Embryonic facial prominence (tissue), 1 donor: ENCODE measurements around the gene PRR12.

Experiments used
- DNase-seq: peaks from one replicate; pipeline ENCODE4 v3.0.0-alpha.2; 2016; ENCODE audit errors: extremely low spot score

Gene PRR12

GRCh38 chr19:49590971-49591730 lies at the start of gene PRR12:
PRR12 (plus strand) TSS chr19:49591182; CDS start chr19:49591655, 473 bp downstream.
- peak; percentile 63 for DNase-seq

- DNase-seq, result no peak
Observed at GRCh38 chr19:49541914-49542313, 49.1 kb upstream of the PRR12 start.

DNA sequence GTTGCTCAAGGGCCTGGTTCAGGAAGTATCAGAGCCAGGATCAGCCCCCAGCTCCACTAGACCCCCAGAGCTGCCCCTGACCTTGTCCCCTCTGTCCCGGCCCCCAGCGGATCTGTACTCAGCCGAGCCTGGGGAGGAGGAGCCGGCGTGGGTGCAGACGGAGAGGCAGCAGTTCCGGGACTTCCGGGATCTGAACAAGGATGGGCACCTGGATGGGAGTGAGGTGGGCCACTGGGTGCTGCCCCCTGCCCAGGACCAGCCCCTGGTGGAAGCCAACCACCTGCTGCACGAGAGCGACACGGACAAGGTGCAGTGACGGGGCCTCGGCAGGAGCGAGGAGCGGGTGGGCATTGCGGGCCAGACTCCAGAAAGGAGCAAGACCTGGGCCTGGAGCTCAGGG lies 48.5 kb upstream of the PRR12 start:
- DNase-seq, result no peak

- no peak for DNase-seq
Observed at GRCh38 chr19:49543032-49543431, 48.0 kb upstream of the PRR12 start.

DNA sequence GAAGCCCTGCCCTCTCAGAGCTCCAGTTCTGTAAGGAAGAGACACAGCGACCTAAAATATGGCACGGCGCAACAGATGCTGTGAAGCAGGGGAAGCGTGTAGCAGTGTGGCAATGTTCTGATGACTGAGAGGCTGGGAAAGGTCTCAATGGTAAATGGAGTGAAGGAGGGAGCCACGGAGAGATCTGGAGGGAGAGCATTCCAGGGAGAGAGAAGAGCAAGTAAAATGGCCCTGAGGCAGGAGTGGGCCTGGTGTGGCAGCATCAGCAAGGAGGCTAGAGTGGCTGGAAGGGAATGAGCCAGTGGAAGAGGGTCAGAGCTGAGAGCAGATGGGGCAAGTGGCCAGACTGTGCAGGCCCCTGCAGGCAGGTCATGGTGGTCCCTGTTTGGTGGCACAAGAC lies 46.8 kb upstream of the PRR12 start:
- no peak for DNase-seq

GRCh38 chr19:49546825-49547565 lies 44.0 kb upstream of the PRR12 start:
- peak; percentile 86 for DNase-seq

- DNase-seq, result no peak
Observed at GRCh38 chr19:49549045-49549444, 41.9 kb upstream of the PRR12 start.

DNA sequence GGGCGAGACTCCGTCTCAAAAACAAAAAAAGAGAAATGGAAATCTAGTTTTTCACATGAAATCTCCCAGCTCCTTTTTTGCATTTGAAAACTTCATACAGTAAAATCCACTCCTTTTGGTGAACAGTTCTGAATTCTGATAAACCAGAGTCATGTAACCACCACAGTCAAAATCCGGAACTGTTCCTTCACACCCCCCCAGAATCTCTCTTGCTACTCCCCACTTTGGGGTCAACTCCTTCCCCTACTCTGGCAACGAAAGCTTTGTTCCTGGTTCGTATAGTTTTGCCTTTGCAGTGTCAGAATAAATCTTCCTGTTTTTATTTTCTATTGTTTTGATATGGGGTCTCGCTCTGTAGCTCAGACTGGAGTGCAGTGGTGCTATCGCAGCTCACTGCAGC lies 39.5 kb upstream of the PRR12 start:
- no peak for DNase-seq

GRCh38 chr19:49552749-49553148 lies 38.2 kb upstream of the PRR12 start:
- no peak for DNase-seq

DNA sequence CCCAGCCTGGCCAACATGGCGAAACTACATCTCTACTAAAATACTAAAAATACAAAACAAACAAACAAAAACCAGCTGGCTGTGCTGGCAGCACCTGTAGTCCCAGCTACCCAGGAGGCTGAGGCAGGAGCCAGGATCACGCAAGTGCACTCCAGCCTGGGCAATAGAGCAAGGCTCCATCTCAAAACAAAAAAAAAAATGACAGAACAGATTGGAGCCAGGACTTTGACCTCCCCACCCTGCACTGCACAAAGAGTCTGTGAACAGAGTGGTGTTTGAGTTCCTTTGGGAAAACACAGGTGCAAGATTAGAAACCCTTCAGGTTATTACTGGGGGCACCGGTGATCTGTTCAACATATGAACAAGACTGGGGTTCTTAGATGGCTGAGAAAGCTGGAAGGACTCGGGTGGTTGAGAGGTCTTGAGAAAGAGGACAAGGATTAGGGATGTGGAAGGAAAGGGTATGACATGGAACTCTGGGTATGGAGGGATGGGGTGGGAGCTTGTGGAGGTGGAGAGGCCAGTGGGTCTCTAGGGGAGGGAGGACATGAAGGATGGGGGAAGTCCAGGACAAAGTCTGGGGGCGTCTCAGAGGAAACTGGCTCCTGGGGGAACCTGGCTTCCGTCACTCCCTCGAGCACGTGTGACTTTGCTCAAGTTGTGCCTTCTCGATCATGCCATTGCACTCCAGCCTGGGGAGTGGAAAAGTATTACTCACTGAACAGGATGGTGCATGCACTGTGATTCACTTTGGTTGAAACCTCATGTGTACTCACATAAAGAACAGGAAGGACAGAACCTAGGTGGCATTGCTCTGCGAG lies 37.3 kb upstream of the PRR12 start:
- no peak for DNase-seq

DNA sequence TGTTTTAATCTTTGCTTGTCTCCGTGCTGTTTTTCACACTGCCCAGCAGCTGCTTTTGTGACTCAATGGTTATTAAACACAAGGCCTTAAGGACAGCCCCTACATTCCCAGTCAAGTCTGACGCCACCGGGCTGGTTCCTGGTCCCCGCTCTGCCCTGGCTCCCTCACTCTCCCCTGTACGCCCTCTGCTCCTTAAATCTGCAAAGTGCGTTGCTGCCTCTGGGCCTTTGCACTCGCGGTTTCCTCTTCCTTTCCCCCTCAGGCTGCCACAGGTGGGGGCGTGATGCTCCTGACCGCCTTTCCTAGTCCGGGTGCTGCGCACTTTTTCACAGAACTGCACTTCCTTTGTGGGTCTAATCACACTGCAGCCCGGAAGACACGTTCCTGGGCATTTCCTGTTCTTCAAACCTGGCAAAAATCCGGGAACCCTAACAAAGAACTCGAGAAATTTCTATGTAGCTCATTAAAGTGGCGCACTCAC lies 36.2 kb upstream of the PRR12 start:
- no peak for DNase-seq

DNA sequence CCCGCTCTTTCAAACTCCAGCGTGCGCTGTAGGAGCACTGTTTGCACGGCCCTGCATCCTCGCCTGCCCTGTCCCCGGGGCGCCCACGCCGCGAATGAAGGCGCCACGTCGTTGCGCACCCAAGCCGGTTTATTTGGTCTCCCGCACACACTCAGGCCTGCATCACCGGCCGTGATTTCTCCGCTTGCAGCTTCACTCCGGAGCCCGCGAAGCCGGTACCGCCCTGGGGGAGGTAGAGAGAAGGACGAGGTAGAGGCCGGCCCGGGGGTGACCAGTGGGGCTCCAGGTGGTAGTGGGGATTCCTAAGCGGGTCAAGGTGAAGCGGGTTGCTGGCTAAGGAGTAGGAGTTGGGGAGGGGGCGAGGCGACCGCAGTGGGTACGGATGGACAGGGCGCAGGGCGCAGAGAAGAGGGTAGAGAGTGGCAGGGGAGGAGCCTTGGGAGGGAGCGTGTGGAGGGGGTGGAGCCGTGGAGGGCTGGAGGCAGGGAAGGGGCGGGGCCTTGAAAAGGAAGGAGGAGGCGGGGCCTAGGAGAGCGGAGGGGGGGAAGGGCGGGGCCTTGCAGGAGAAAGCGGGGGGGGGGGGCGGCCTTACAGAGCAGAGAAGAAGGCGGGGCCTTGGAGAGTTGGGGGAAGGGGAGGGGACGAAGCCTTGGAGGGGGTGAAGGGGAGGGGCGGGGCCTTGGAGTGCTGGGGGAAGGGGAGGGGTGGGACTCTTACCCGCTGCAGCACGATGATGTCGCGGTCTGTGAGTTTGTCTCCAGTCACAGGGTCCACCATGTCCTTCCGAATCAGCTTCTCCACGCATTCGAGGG lies 35.2 kb upstream of the PRR12 start:
- peak; percentile 51 for DNase-seq

- DNase-seq, result no peak
Observed at GRCh38 chr19:49556412-49557398, 34.3 kb upstream of the PRR12 start.

DNA sequence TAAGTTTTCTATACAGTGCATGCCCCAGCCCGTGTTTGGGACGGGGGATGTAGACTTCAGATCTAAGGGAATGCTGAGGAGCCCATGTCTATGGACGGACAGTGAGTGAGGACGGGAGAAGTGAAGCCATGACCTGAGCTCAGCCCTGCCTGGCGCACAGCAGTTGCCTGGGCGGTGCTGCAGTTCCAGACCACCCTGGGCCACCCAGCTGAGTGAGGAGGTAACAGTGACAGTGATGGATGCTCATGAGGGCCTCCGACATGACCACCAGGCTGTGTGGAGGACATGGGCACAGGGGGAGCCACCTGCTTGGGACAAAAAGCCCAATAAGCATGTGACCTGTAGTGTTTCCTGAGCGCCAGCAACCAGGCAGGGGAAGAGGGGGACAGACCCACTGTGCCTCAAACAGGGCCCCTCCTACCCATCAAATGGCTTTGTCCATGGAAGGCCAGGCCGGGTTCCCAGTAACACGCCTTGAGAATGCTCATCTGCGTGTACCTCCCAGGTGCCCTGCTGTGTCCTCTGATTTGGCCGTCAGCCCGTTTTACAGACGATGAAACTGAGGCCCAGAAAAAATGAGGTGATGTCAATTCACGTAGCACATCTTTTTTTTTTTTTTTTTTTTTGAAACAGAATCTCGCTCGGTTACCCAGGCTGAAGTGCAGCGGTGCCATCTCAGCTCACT lies 33.2 kb upstream of the PRR12 start:
- no peak for DNase-seq

GRCh38 chr19:49558591-49558990 lies 32.4 kb upstream of the PRR12 start:
- no peak for DNase-seq

GRCh38 chr19:49559443-49559842 lies 31.5 kb upstream of the PRR12 start:
- no peak for DNase-seq

- DNase-seq, result no peak
Observed at GRCh38 chr19:49559928-49560327, 31.1 kb upstream of the PRR12 start.

DNA sequence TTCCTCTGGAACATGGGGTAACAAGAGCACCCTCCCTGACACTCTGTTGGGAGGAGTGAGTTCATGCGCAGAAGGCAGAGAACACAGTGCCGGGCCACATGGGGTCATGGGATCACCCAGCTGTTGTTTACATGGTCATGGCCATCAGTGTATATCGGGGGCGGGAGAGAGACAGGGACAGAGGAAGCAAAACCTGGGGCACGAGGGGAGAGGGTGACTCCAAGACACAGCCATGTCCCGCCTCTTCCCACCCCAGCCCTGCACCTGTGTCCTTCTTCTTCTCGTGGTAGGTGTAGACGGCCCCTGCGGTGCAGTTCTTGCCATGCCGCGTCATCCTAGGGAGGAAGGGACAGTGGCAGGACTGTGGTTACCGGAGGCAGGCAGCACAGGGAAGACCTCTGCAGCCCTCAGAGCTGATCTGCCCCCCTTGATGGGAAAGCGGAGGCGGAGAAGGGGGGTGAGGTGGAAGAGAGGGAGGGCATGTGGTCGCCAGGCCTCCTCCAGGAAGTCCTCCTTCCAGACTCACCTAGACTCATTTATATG lies 30.6 kb upstream of the PRR12 start:
- no peak for DNase-seq

GRCh38 chr19:49564616-49565045 lies 26.4 kb upstream of the PRR12 start:
- DNase-seq, result no peak
